GM12878 (cell line): ENCODE data around the gene PCED1A. TPM values are rescaled to one million over a fixed set of nuclear protein-coding genes. Genes with fewer than 3 reads are reported as not detected.

Experiments
- ATAC-seq: fragments of 200-7000 bp; cut with Tn5 transposase; 3 replicates; pipeline ENCODE4 v1.9.1; 2020; ENCODE audit warnings: mild to moderate bottlenecking, moderate library complexity
- BruUV-seq: library from RNA; stranded (reverse); fragments of 400-500 nt; replicated peaks from 2 replicates; lab custom pipeline; 2021; lab: Mats Ljungman, UMichigan
- CTCF ChIA-PET: fragments of 300-600 bp; sonication (Branson Sonifier 250); formaldehyde crosslinking; extraction: SDS; loops from one replicate; lab custom pipeline; 2021; ENCODE audit warnings: inconsistent platforms; lab: Yijun Ruan, JAX
- POLR2A ChIA-PET: fragments of 350-600 bp; formaldehyde crosslinking; extraction: SDS; loops from one replicate; lab custom pipeline; 2021; ENCODE audit warnings: inconsistent platforms; lab: Charles Lee
- RAD21 ChIA-PET: fragments of 300-600 bp; sonication (Branson Sonifier 250); formaldehyde crosslinking; loops from one replicate; lab custom pipeline; 2023; ENCODE audit warnings: antibody characterized with exemption; ENCODE audit not compliant: unreplicated experiment; lab: Charles Lee
- SMC1A ChIA-PET: fragments of 300-600 bp; sonication (Branson Sonifier 250); formaldehyde crosslinking; loops from one replicate; lab custom pipeline; 2023; ENCODE audit not compliant: unreplicated experiment, uncharacterized antibody; lab: Charles Lee
- DNase-seq: peaks from one replicate; pipeline ENCODE4 v3.0.0-alpha.2; 2011; ENCODE audit warnings: low read depth, low spot score
- FAIRE-seq: peaks from 3 replicates; lab custom pipeline; 2011; peaks lifted over from hg19 to GRCh38; lab: Jason Lieb, UNC
- H2AFZ ChIP-seq: 2 replicates; pipeline ENCODE4 v1.6.0; 2011; ENCODE audit warnings: low read depth, low read length, control low read depth; ENCODE audit not compliant: control insufficient read depth
- H3K27ac ChIP-seq: 2 replicates; pipeline ENCODE4 v1.5.1; 2011; ENCODE audit warnings: control low read depth; ENCODE audit not compliant: control insufficient read depth, insufficient read depth
- H3K27me3 ChIP-seq, 2 experiments: replicated peaks in 1 of 2; 2 replicates each; pipeline versions ENCODE4 v1.6.0 to v1.6.1; 2011; ENCODE audit warnings: low read length in 1 of 2; ENCODE audit not compliant: control insufficient read depth in 2 of 2, insufficient read depth in 2 of 2
- H3K36me3 ChIP-seq, 2 experiments: 2 replicates each; pipeline ENCODE4 v1.5.1; 2011; ENCODE audit warnings: low read length in 1 of 2; ENCODE audit not compliant: control insufficient read depth in 2 of 2, insufficient read depth in 2 of 2
- H3K4me1 ChIP-seq: 2 replicates; pipeline ENCODE4 v1.6.1; 2011; ENCODE audit warnings: mild to moderate bottlenecking, low read length, moderate library complexity, mixed read lengths; ENCODE audit not compliant: control insufficient read depth, insufficient read depth
- H3K4me2 ChIP-seq: 2 replicates; pipeline ENCODE4 v1.6.0; 2011; ENCODE audit warnings: control low read depth; ENCODE audit not compliant: control insufficient read depth, insufficient read depth
- H3K4me3 ChIP-seq: fragments of 200-600 bp; sonication (generic); 2 replicates; pipeline ENCODE4 v1.5.1; 2016
- H3K79me2 ChIP-seq: 2 replicates; pipeline ENCODE4 v1.6.0; 2011; ENCODE audit warnings: low read length; ENCODE audit not compliant: control insufficient read depth, insufficient read depth
- H3K9ac ChIP-seq: 2 replicates; pipeline ENCODE4 v1.8.0; 2011; ENCODE audit warnings: low read length, control low read depth, mixed read lengths; ENCODE audit not compliant: control insufficient read depth, insufficient read depth
- H3K9me3 ChIP-seq: replicated peaks from 3 replicates; pipeline ENCODE4 v1.5.1; 2011; ENCODE audit warnings: mild to moderate bottlenecking, low read length; ENCODE audit not compliant: control insufficient read depth, insufficient read depth
- H4K20me1 ChIP-seq: 2 replicates; pipeline ENCODE4 v1.6.0; 2011; ENCODE audit not compliant: control insufficient read depth, insufficient read depth
- BRCA1 ChIP-seq: IDR thresholded peaks from 2 replicates; pipeline ENCODE4 v1.6.1; 2011; ENCODE audit warnings: low read depth, low read length, improper control_type of control experiment
- CBX5 ChIP-seq: sonication (generic); IDR thresholded peaks from 2 replicates; pipeline ENCODE4 v1.6.1; 2016; ENCODE audit warnings: low read depth, moderate library complexity, mild to moderate bottlenecking, inconsistent platforms
- CREM ChIP-seq: IDR thresholded peaks from 2 replicates; pipeline ENCODE4 v1.6.1; 2014; ENCODE audit warnings: antibody characterized with exemption, low read depth
- CUX1 ChIP-seq: IDR thresholded peaks from 2 replicates; pipeline ENCODE4 v1.6.1; 2012; ENCODE audit warnings: improper control_type of control experiment, low read depth, low read length; ENCODE audit not compliant: insufficient replicate concordance
- KDM1A ChIP-seq: fragments of 200-600 bp; sonication (generic); IDR thresholded peaks from 2 replicates; pipeline ENCODE4 v1.6.1; 2016; ENCODE audit warnings: borderline replicate concordance
- MYB ChIP-seq: fragments of 150-350 bp; IDR thresholded peaks from 2 replicates; pipeline ENCODE4 v1.6.1; 2014; ENCODE audit warnings: mild to moderate bottlenecking, low read depth, low read length, borderline replicate concordance
- NFIC ChIP-seq: IDR thresholded peaks from 2 replicates; pipeline ENCODE4 v1.6.1; 2012; ENCODE audit warnings: low read depth, mild to moderate bottlenecking, inconsistent platforms, low read length, moderate library complexity
- SMAD1 ChIP-seq: fragments of 450-650 bp; IDR thresholded peaks from 2 replicates; pipeline ENCODE4 v1.6.1; 2018; ENCODE audit warnings: mild to moderate bottlenecking, low read depth; ENCODE audit not compliant: partially characterized antibody
- WGBS: methylation state at CpG from one replicate; pipeline ENCODE4 v1.1.6; 2016; ENCODE audit warnings: low lambda C conversion rate; ENCODE audit not compliant: insufficient replicate concordance, insufficient coverage; ENCODE audit errors: missing lambda C conversion rate; 5-methylcytosine and 5-hydroxymethylcytosine counted together
- in situ Hi-C: fragments of 300-500 bp; cut with MboI; formaldehyde crosslinking; loops from 9 replicates; pipeline ENCODE4 v1.14.3; 2018; ENCODE audit warnings: mixed read lengths
- intact Hi-C: fragments of 100-400 bp; cut with micrococcal nuclease; formaldehyde crosslinking; loops from one replicate; pipeline ENCODE4 v1.14.2; 2022; ENCODE audit not compliant: unreplicated experiment
- polyA plus RNA-seq, 11 experiments: library from polyadenylated mRNA; depleted of rRNA in 4 of 11; unstranded in 6 of 11; stranded (reverse) in 5 of 11; fragments of >200 nt; fragmentation: Nextera tagmentation in 4 of 11; fragmentation: Illumina TruSeq in 1 of 11; extraction: Ambion mirVana in 4 of 11; extraction: Trizol in 1 of 11; gene quantifications; 1 replicate in 1 of 11; 2 replicates in 10 of 11; pipeline versions ENCODE4 v1.2.1 to v1.2.3, GENCODE V29; 2011 to 2016; ENCODE audit warnings: inconsistent platforms in 2 of 11, missing spikeins in 2 of 11, low read depth in 1 of 11
- total RNA-seq, 4 experiments: library from RNA; depleted of rRNA in 3 of 4; stranded (reverse); fragments of >200 nt in 3 of 4; fragmentation: Illumina TruSeq in 1 of 4; extraction: Trizol in 1 of 4; gene quantifications; 2 replicates each; pipeline versions ENCODE4 v1.2.1 to v1.2.3, GENCODE V29; 2013 to 2021
- TF ChIP-seq, protein P1 (sequence below): fragments of 450-650 bp; IDR thresholded peaks from 2 replicates; pipeline ENCODE4 v1.6.1; 2014; ENCODE audit warnings: mild to moderate bottlenecking
- TF ChIP-seq, protein P2 (sequence below): IDR thresholded peaks from 2 replicates; pipeline ENCODE4 v1.6.1; 2012; ENCODE audit warnings: low read depth, low read length, improper control_type of control experiment

PCED1A gene
- total and polyA plus RNA-seq, 10 of the 15 experiments (the other 5 are each of a cell fraction or from before 2014, with no cell fraction given), result 4.5 to 30.9 (median 12.0) TPM

DNA sequence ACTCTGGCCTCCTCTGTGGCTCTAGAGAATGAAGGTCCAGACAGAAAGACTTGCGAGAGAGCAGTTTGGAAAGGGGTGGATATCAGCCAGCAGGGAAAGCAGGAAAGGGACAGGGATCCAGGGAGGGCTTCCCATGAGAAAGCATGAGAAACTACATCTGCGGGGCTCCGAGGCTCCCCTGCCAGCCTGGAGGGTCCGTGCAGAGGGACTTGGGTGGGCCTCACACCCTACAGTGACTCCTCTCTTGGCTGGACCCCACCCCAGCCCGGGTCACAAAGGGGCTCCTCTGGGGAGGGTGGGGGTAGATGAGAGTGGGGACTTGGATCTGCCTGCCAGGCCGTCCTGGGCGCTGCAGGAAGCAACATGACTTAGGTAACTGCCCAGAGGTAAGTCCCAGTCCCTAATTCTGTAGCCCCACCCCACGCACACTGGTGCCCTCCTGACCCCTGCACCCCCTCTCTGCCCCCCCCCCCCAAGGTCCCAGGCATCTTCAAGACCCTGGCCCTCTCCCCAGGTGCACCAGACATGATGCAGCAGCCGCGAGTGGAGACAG is 24.3 kb downstream of the PCED1A start, which contains the start of gene TMEM239:
TMEM239 (plus strand) TSS at position 335 of the 553 bp plus-strand sequence; CDS start at position 526, 191 bp downstream.
- in situ Hi-C loops (no loop called here), intact Hi-C loops (no loop called here)
- Histone ChIP-seq H3K9me3 (no peaks in the 10 kb centered on the region; the same call in 2 of the 3 replicates), H3K4me2 (no peak within 1 kb of the TSS), H4K20me1 (no peaks in the 10 kb centered on the region), H3K4me3 (no peak within 1 kb of the TSS), H3K4me1 (no peaks in the 10 kb centered on the region), H3K36me3 (no peaks in the 10 kb centered on the region), H3K9ac (no peak within 1 kb of the TSS), H3K27me3 (no peaks in the 10 kb centered on the region; a peak in 1 of 4 replicates), H3K27ac (no peak within 1 kb of the TSS), H2AFZ (no peak within 1 kb of the TSS), H3K79me2 (no peaks in the 10 kb centered on the region)
- SMC1A ChIA-PET, result no interaction called here
- CTCF ChIA-PET, result interaction anchor here (0.6 to 0.7 kb wide), 2 partner anchors 141 to 185 kb away, joined by 4 to 5 read pairs; no protein-coding TSS in a partner anchor
- BruUV-seq, result no TSS peak
- RAD21 ChIA-PET, result no interaction called here
- POLR2A ChIA-PET, result no interaction called here
- WGBS, result 25% methylated on average over 8 of the region's 10 CpGs
- ATAC-seq (no peak), FAIRE-seq (no peak), DNase-seq (no peak)
- TF ChIP-seq, protein P1, sequence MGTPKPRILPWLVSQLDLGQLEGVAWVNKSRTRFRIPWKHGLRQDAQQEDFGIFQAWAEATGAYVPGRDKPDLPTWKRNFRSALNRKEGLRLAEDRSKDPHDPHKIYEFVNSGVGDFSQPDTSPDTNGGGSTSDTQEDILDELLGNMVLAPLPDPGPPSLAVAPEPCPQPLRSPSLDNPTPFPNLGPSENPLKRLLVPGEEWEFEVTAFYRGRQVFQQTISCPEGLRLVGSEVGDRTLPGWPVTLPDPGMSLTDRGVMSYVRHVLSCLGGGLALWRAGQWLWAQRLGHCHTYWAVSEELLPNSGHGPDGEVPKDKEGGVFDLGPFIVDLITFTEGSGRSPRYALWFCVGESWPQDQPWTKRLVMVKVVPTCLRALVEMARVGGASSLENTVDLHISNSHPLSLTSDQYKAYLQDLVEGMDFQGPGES, result no peak
- no peak for TF ChIP-seq CBX5
- no peak for TF ChIP-seq SMAD1
- TF ChIP-seq NFIC, result no peak
- no peak for TF ChIP-seq CREM
- TF ChIP-seq, protein P2, sequence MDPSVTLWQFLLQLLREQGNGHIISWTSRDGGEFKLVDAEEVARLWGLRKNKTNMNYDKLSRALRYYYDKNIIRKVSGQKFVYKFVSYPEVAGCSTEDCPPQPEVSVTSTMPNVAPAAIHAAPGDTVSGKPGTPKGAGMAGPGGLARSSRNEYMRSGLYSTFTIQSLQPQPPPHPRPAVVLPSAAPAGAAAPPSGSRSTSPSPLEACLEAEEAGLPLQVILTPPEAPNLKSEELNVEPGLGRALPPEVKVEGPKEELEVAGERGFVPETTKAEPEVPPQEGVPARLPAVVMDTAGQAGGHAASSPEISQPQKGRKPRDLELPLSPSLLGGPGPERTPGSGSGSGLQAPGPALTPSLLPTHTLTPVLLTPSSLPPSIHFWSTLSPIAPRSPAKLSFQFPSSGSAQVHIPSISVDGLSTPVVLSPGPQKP, result no peak
- TF ChIP-seq MYB, result no peak
- no peak for TF ChIP-seq CUX1
- TF ChIP-seq BRCA1, result no peak
- TF ChIP-seq KDM1A, result no peak
